GM12878 (cell line): ENCODE data around the gene DLG2. TPM values are rescaled to one million over a fixed set of nuclear protein-coding genes. Genes with fewer than 3 reads are reported as not detected.

ENCODE experiments used
- ATAC-seq: fragments of 200-7000 bp; cut with Tn5 transposase; 3 replicates; pipeline ENCODE4 v1.9.1; 2020; ENCODE audit warnings: mild to moderate bottlenecking, moderate library complexity
- BruUV-seq: library from RNA; stranded (reverse); fragments of 400-500 nt; replicated peaks from 2 replicates; lab custom pipeline; 2021; lab: Mats Ljungman, UMichigan
- CTCF ChIA-PET: fragments of 300-600 bp; sonication (Branson Sonifier 250); formaldehyde crosslinking; extraction: SDS; loops from one replicate; lab custom pipeline; 2021; ENCODE audit warnings: inconsistent platforms; lab: Yijun Ruan, JAX
- POLR2A ChIA-PET: fragments of 350-600 bp; formaldehyde crosslinking; extraction: SDS; loops from one replicate; lab custom pipeline; 2021; ENCODE audit warnings: inconsistent platforms; lab: Charles Lee
- RAD21 ChIA-PET: fragments of 300-600 bp; sonication (Branson Sonifier 250); formaldehyde crosslinking; loops from one replicate; lab custom pipeline; 2023; ENCODE audit warnings: antibody characterized with exemption; ENCODE audit not compliant: unreplicated experiment; lab: Charles Lee
- SMC1A ChIA-PET: fragments of 300-600 bp; sonication (Branson Sonifier 250); formaldehyde crosslinking; loops from one replicate; lab custom pipeline; 2023; ENCODE audit not compliant: unreplicated experiment, uncharacterized antibody; lab: Charles Lee
- DNase-seq: peaks from one replicate; pipeline ENCODE4 v3.0.0-alpha.2; 2011; ENCODE audit warnings: low read depth, low spot score
- FAIRE-seq: peaks from 3 replicates; lab custom pipeline; 2011; peaks lifted over from hg19 to GRCh38; lab: Jason Lieb, UNC
- H2AFZ ChIP-seq: 2 replicates; pipeline ENCODE4 v1.6.0; 2011; ENCODE audit warnings: low read depth, low read length, control low read depth; ENCODE audit not compliant: control insufficient read depth
- H3K27ac ChIP-seq: 2 replicates; pipeline ENCODE4 v1.5.1; 2011; ENCODE audit warnings: control low read depth; ENCODE audit not compliant: control insufficient read depth, insufficient read depth
- H3K27me3 ChIP-seq, 2 experiments: replicated peaks in 1 of 2; 2 replicates each; pipeline versions ENCODE4 v1.6.0 to v1.6.1; 2011; ENCODE audit warnings: low read length in 1 of 2; ENCODE audit not compliant: control insufficient read depth in 2 of 2, insufficient read depth in 2 of 2
- H3K36me3 ChIP-seq, 2 experiments: 2 replicates each; pipeline ENCODE4 v1.5.1; 2011; ENCODE audit warnings: low read length in 1 of 2; ENCODE audit not compliant: control insufficient read depth in 2 of 2, insufficient read depth in 2 of 2
- H3K4me1 ChIP-seq: 2 replicates; pipeline ENCODE4 v1.6.1; 2011; ENCODE audit warnings: mild to moderate bottlenecking, low read length, moderate library complexity, mixed read lengths; ENCODE audit not compliant: control insufficient read depth, insufficient read depth
- H3K4me2 ChIP-seq: 2 replicates; pipeline ENCODE4 v1.6.0; 2011; ENCODE audit warnings: control low read depth; ENCODE audit not compliant: control insufficient read depth, insufficient read depth
- H3K4me3 ChIP-seq: fragments of 200-600 bp; sonication (generic); 2 replicates; pipeline ENCODE4 v1.5.1; 2016
- H3K79me2 ChIP-seq: 2 replicates; pipeline ENCODE4 v1.6.0; 2011; ENCODE audit warnings: low read length; ENCODE audit not compliant: control insufficient read depth, insufficient read depth
- H3K9ac ChIP-seq: 2 replicates; pipeline ENCODE4 v1.8.0; 2011; ENCODE audit warnings: low read length, control low read depth, mixed read lengths; ENCODE audit not compliant: control insufficient read depth, insufficient read depth
- H3K9me3 ChIP-seq: replicated peaks from 3 replicates; pipeline ENCODE4 v1.5.1; 2011; ENCODE audit warnings: mild to moderate bottlenecking, low read length; ENCODE audit not compliant: control insufficient read depth, insufficient read depth
- H4K20me1 ChIP-seq: 2 replicates; pipeline ENCODE4 v1.6.0; 2011; ENCODE audit not compliant: control insufficient read depth, insufficient read depth
- ATF7 ChIP-seq: fragments of 450-650 bp; IDR thresholded peaks from 2 replicates; pipeline ENCODE4 v1.6.1; 2016; ENCODE audit warnings: low read depth, mild to moderate bottlenecking
- CHD1 ChIP-seq: IDR thresholded peaks from 2 replicates; pipeline ENCODE4 v1.6.1; 2012; ENCODE audit warnings: low read depth, low read length, improper control_type of control experiment
- EED ChIP-seq: sonication (generic); IDR thresholded peaks from 2 replicates; pipeline ENCODE4 v1.6.1; 2016; ENCODE audit warnings: antibody characterized with exemption, low read depth
- EP300 ChIP-seq, 2 experiments: fragments of 150-350 bp in 1 of 2; IDR thresholded peaks; 2 replicates each; pipeline ENCODE4 v1.6.1; 2011 to 2012; ENCODE audit warnings: low read depth in 2 of 2, low read length in 2 of 2, borderline replicate concordance in 1 of 2, improper control_type of control experiment in 1 of 2, inconsistent platforms in 1 of 2; ENCODE audit not compliant: control insufficient read depth in 1 of 2
- IKZF1 ChIP-seq: fragments of 450-650 bp; conservative IDR thresholded peaks from 2 replicates; pipeline ENCODE4 v1.6.1; 2017; ENCODE audit warnings: antibody characterized with exemption, mild to moderate bottlenecking
- MTA3 ChIP-seq: IDR thresholded peaks from 2 replicates; pipeline ENCODE4 v1.6.1; 2012; ENCODE audit warnings: low read length, inconsistent platforms, borderline replicate concordance
- PAX8 ChIP-seq: fragments of 450-650 bp; IDR thresholded peaks from 2 replicates; pipeline ENCODE4 v1.6.1; 2017; ENCODE audit warnings: mild to moderate bottlenecking, moderate library complexity
- POLR2AphosphoS5 ChIP-seq: IDR thresholded peaks from 2 replicates; pipeline ENCODE4 v1.6.1; 2011; ENCODE audit warnings: mild to moderate bottlenecking, low read length, inconsistent platforms
- RBBP5 ChIP-seq: fragments of 200-600 bp; sonication (generic); conservative IDR thresholded peaks from 2 replicates; pipeline ENCODE4 v1.6.1; 2016
- RCOR1 ChIP-seq: conservative IDR thresholded peaks from 2 replicates; pipeline ENCODE4 v1.6.1; 2012; ENCODE audit warnings: low read depth, low read length, improper control_type of control experiment
- TARDBP ChIP-seq: IDR thresholded peaks from 2 replicates; pipeline ENCODE4 v1.6.1; 2016; ENCODE audit warnings: borderline replicate concordance
- ZBTB33 ChIP-seq: fragments of 450-650 bp; IDR thresholded peaks from 2 replicates; pipeline ENCODE4 v1.6.1; 2017; ENCODE audit warnings: mild to moderate bottlenecking
- ZBTB40 ChIP-seq: fragments of 450-650 bp; IDR thresholded peaks from 2 replicates; pipeline ENCODE4 v1.6.1; 2016; ENCODE audit warnings: mild to moderate bottlenecking, moderate library complexity, borderline replicate concordance
- ZNF274 ChIP-seq: IDR thresholded peaks from one replicate; pipeline ENCODE4 v1.8.0; 2011; ENCODE audit not compliant: insufficient read length, insufficient read depth
- ZNF622 ChIP-seq: fragments of 450-650 bp; IDR thresholded peaks from 2 replicates; pipeline ENCODE4 v1.6.1; 2017; ENCODE audit warnings: mild to moderate bottlenecking, inconsistent platforms
- WGBS: methylation state at CpG from one replicate; pipeline ENCODE4 v1.1.6; 2016; ENCODE audit warnings: low lambda C conversion rate; ENCODE audit not compliant: insufficient replicate concordance, insufficient coverage; ENCODE audit errors: missing lambda C conversion rate; 5-methylcytosine and 5-hydroxymethylcytosine counted together
- in situ Hi-C: fragments of 300-500 bp; cut with MboI; formaldehyde crosslinking; loops from 9 replicates; pipeline ENCODE4 v1.14.3; 2018; ENCODE audit warnings: mixed read lengths
- intact Hi-C: fragments of 100-400 bp; cut with micrococcal nuclease; formaldehyde crosslinking; loops from one replicate; pipeline ENCODE4 v1.14.2; 2022; ENCODE audit not compliant: unreplicated experiment
- polyA plus RNA-seq, 11 experiments: library from polyadenylated mRNA; depleted of rRNA in 4 of 11; unstranded in 6 of 11; stranded (reverse) in 5 of 11; fragments of >200 nt; fragmentation: Nextera tagmentation in 4 of 11; fragmentation: Illumina TruSeq in 1 of 11; extraction: Ambion mirVana in 4 of 11; extraction: Trizol in 1 of 11; gene quantifications; 1 replicate in 1 of 11; 2 replicates in 10 of 11; pipeline versions ENCODE4 v1.2.1 to v1.2.3, GENCODE V29; 2011 to 2016; ENCODE audit warnings: inconsistent platforms in 2 of 11, missing spikeins in 2 of 11, low read depth in 1 of 11
- total RNA-seq, 4 experiments: library from RNA; depleted of rRNA in 3 of 4; stranded (reverse); fragments of >200 nt in 3 of 4; fragmentation: Illumina TruSeq in 1 of 4; extraction: Trizol in 1 of 4; gene quantifications; 2 replicates each; pipeline versions ENCODE4 v1.2.1 to v1.2.3, GENCODE V29; 2013 to 2021
- TF ChIP-seq, protein P1 (sequence below): IDR thresholded peaks from 2 replicates; pipeline ENCODE4 v1.6.1; 2011; ENCODE audit warnings: borderline replicate concordance, low read depth, mild to moderate bottlenecking, moderate library complexity, low read length; ENCODE audit not compliant: insufficient read depth, poor library complexity, severe bottlenecking
- TF ChIP-seq, protein P2 (sequence below): IDR thresholded peaks from 2 replicates; pipeline ENCODE4 v1.6.1; 2011; ENCODE audit warnings: low read depth, mild to moderate bottlenecking, low read length, moderate library complexity, borderline replicate concordance; ENCODE audit errors: extremely low read depth

Gene DLG2
- total and polyA plus RNA-seq, 10 of the 15 experiments (the other 5 are each of a cell fraction or from before 2014, with no cell fraction given) = 0.09 to 0.98 (median 0.35) TPM

- TF ChIP-seq ZBTB33 (no peak), CHD1 (no peak), EP300 (IDR thresholded peaks at IDR 0.05; ENCODE audit: borderline replicate concordance in 1 of 2, control insufficient read depth in 1 of 2, low read depth in 2 of 2, low read length in 2 of 2) (no peak), POLR2AphosphoS5 (no peak), ZNF274 (no peak)
- TF ChIP-seq, protein P1, sequence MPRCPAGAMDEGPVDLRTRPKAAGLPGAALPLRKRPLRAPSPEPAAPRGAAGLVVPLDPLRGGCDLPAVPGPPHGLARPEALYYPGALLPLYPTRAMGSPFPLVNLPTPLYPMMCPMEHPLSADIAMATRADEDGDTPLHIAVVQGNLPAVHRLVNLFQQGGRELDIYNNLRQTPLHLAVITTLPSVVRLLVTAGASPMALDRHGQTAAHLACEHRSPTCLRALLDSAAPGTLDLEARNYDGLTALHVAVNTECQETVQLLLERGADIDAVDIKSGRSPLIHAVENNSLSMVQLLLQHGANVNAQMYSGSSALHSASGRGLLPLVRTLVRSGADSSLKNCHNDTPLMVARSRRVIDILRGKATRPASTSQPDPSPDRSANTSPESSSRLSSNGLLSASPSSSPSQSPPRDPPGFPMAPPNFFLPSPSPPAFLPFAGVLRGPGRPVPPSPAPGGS = no peak
- TF ChIP-seq, protein P2, sequence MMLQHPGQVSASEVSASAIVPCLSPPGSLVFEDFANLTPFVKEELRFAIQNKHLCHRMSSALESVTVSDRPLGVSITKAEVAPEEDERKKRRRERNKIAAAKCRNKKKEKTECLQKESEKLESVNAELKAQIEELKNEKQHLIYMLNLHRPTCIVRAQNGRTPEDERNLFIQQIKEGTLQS = no peak
- TF ChIP-seq, all 136 proteins: peak for 0
Observed at GRCh38 chr11:84871116-84871515, 756.0 kb downstream of the DLG2 start (continued).

GRCh38 chr11:84870486-84870885 lies 756.7 kb downstream of the DLG2 start:
- no TSS peak for BruUV-seq
- H3K4me3 ChIP-seq = no peak overlapping the region
- H4K20me1 ChIP-seq = no peaks in the 10 kb centered on the region
- H2AFZ ChIP-seq = no peak overlapping the region
- H3K79me2 ChIP-seq = no peaks in the 10 kb centered on the region
- H3K4me1 ChIP-seq = no peaks in the 10 kb centered on the region
- ChIA-PET CTCF (no interaction called here), RAD21 (no interaction called here), POLR2A (no interaction called here), SMC1A (no interaction called here)
- H3K27ac ChIP-seq = no peak overlapping the region
- 69% methylated on average over 1 of the region's 1 CpG for WGBS
- DNase-seq (no peak), FAIRE-seq (no peak), ATAC-seq (no peak)
- H3K9ac ChIP-seq = no peak overlapping the region
- no peaks in the 10 kb centered on the region for H3K36me3 ChIP-seq
- no peaks in the 10 kb centered on the region for H3K9me3 ChIP-seq
- intact Hi-C loops (no loop called here), in situ Hi-C loops (no loop called here)
- no peaks in the 10 kb centered on the region for H3K27me3 ChIP-seq
- no peak overlapping the region for H3K4me2 ChIP-seq
- TF ChIP-seq ZNF622 (no peak), ZBTB40 (no peak), TARDBP (no peak), RBBP5 (no peak), IKZF1 (no peak), RCOR1 (no peak), ATF7 (no peak), EED (no peak), PAX8 (no peak), MTA3 (no peak)
